RWPE1 (cell line): ENCODE data around the gene TCF4.

Source experiments
- CTCF ChIA-PET: fragments of 350-600 bp; sonication (Branson Sonifier 250); formaldehyde crosslinking; extraction: SDS; loops from one replicate; lab custom pipeline; 2021; lab: Yijun Ruan, JAX
- POLR2A ChIA-PET: fragments of 400-600 bp; formaldehyde crosslinking; extraction: SDS; loops from one replicate; lab custom pipeline; 2020; ENCODE audit warnings: antibody characterized with exemption; ENCODE audit not compliant: low non-redundant PET; lab: Yijun Ruan, JAX
- DNase-seq: peaks from one replicate; pipeline ENCODE4 v3.0.0; 2012; ENCODE audit warnings: low spot score
- H3K27ac ChIP-seq: fragments of 450-650 bp; 2 replicates; pipeline ENCODE4 v1.5.1; 2017
- TF ChIP-seq, protein P1 (sequence below): fragments of 450-650 bp; conservative IDR thresholded peaks from 2 replicates; pipeline ENCODE4 v1.5.1; 2017; ENCODE audit warnings: low read depth, mild to moderate bottlenecking

Gene TCF4

DNA sequence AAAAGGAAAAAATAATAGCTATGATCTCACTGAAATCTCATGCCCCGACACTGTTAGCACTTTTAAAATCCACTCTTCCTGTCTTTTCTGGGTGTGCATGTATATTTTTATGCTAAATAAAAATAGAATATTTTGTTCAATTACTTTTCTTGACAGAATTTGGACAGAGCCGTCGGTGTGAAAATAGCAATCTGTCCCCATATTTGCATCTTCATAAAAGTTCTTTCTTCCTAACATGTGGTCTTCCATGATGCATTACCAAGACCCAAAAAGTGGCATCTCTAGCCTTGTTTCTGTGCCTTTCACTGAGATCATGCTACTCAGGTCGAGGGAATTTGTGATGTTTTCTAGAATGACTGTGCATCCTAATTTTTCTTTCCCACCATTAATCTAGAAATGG is 329.9 kb downstream of the TCF4 start:
- CTCF ChIA-PET = no interaction called here
- DNase-seq = no peak
- POLR2A ChIA-PET = no interaction called here
- TF ChIP-seq, protein P1, sequence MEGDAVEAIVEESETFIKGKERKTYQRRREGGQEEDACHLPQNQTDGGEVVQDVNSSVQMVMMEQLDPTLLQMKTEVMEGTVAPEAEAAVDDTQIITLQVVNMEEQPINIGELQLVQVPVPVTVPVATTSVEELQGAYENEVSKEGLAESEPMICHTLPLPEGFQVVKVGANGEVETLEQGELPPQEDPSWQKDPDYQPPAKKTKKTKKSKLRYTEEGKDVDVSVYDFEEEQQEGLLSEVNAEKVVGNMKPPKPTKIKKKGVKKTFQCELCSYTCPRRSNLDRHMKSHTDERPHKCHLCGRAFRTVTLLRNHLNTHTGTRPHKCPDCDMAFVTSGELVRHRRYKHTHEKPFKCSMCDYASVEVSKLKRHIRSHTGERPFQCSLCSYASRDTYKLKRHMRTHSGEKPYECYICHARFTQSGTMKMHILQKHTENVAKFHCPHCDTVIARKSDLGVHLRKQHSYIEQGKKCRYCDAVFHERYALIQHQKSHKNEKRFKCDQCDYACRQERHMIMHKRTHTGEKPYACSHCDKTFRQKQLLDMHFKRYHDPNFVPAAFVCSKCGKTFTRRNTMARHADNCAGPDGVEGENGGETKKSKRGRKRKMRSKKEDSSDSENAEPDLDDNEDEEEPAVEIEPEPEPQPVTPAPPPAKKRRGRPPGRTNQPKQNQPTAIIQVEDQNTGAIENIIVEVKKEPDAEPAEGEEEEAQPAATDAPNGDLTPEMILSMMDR = no peak
- H3K27ac ChIP-seq = no peak overlapping the region

DNA sequence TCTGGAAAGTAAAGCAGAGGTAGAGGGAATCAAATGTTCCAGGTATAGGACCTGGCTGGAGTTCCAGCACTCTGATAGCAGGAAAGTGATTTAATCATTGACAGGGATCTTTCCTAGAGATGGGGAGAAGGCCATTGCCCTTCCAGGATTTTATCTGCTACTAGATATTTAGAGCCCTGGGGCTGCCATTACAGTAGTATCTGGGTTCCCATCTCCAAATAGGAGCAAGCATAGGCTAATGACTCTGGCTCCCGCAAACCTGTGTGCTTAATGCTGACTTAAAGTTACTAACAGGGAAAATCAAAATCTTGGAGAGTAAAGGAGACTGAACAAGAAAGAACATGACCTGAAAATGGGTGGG is 331.1 kb downstream of the TCF4 start:
- TF ChIP-seq, protein P1 = no peak
- ChIA-PET POLR2A (no interaction called here), CTCF (no interaction called here)
- no peak overlapping the region for H3K27ac ChIP-seq
- DNase-seq = no peak

DNA sequence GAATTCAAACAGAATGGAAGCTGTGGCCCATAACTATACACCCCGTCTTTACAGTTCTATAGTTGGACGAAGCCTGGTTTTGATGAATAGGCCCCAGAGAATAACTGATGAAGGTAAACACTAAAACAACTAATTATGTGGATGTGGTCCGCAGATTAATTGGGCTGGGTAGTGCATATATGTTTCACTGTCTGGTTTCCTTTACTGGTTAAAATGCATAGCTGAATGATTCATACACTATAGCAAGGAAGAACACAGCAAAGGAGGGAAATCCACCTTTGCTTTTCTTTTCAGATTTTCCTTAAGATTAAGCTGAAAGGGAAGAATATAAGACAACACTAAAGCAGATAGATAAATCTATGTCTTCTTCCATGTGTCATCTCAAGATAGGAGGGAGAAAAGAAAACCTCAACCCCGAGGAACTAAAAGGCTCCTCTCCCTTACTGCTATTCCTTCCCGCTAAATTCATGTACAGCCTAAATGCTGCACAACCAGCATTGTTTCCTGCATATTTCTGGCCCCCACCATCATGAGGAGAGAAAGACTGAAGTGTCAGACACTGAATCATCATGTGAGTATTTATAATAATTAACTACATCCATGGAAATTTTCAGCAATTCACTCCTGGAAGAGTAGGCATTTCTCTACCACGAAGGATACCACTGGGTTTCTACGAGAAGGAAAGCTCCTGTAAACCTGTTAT is 331.6 kb downstream of the TCF4 start:
- ChIA-PET POLR2A (no interaction called here), CTCF (no interaction called here)
- DNase-seq = no peak
- TF ChIP-seq, protein P1 = no peak
- no peak overlapping the region for H3K27ac ChIP-seq

DNA sequence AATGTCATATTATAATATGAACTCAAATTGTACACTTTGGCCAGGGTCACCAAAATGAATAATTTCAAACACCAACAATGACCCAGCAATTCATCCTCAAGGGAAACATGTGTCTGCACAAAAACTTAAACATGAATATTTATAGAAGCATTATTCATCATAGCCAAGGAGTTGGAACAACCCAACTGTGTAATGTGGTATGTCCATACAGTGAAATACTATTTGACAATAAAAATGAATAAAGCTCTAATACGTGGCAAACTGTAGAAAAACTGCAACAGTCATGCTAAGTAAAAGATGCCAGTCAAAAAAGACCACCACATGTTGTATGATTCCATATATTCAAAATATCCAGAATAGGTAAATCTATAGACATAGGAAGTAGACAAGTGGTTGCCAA is 334.2 kb downstream of the TCF4 start:
- TF ChIP-seq, protein P1 = no peak
- DNase-seq = no peak
- ChIA-PET POLR2A (no interaction called here), CTCF (no interaction called here)
- no peak overlapping the region for H3K27ac ChIP-seq

DNA sequence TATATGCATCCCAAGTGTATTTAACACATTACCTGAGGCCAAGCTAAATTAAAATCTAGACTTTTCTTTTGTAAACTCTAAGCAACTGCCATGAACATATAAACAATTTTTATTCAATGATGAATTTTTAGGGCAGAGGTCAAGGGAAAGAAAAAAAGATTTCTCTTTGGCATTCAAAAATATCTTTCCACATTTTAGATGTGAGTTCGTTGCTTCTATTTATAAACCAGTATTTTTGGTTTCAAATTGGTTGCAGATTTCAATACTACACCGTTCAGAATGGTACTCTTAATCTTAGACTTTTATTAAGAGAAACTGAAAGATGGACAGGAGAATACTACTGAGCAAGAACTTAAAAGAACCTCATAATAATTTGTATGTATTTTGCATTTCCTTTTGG is 335.1 kb downstream of the TCF4 start:
- TF ChIP-seq, protein P1 = no peak
- ChIA-PET CTCF (no interaction called here), POLR2A (no interaction called here)
- DNase-seq = no peak
- no peak overlapping the region for H3K27ac ChIP-seq

DNA sequence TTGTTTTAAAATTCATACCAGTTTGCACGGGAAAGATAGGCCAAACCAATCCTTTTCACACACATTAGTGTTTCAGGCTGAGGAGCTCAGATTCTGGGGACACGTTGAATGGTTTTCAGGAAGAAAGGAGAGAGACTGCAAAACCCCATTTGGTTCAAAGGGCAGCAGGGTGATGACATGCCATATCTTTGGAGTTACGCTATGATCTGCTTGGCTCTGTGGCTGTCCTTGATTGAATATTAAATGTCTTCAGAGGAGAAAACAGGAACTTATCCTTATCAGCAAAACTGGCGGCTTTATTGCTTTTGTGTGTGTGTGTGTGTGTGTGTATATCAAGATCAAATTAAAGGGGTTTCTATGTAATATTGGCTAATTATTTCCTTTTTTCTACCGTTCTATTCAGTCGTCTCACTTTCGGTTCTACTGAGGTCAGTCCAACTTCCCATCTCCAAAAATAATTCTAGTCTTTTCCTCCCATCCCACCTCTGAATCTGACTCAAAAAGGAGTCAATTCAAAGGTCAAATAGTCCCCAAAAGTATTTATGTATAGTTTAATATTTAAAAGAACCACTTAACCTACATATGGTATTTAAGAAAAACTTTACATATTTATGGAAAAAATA is 335.8 kb downstream of the TCF4 start:
- ChIA-PET POLR2A (no interaction called here), CTCF (no interaction called here)
- DNase-seq = no peak
- H3K27ac ChIP-seq = no peak overlapping the region
- TF ChIP-seq, protein P1 = no peak
